Kidney (tissue), 14 donors: ENCODE data around the gene ACO2. TPM values are rescaled to one million over a fixed set of nuclear protein-coding genes. Genes with fewer than 3 reads are reported as not detected.
A peak's percentile ranks its signal among the peaks of the same experiment; 100 is the strongest.

Source experiments
- DNase-seq, 5 donors: peaks; one replicate each; pipeline ENCODE4 v3.0.0-alpha.2; 2013 to 2020
- FAIRE-seq: peaks from 2 replicates; lab custom pipeline; 2012; peaks lifted over from hg19 to GRCh38; lab: Jason Lieb, UNC
- H3K27ac ChIP-seq, 2 donors: one replicate each; pipeline ENCODE4 v1.7.0; 2013; ENCODE audit warnings: low read depth in 2 of 2, low read length in 2 of 2, inconsistent platforms in 1 of 2
- H3K27me3 ChIP-seq: one replicate; pipeline ENCODE4 v1.7.1; 2013; ENCODE audit warnings: low read length, inconsistent platforms; ENCODE audit not compliant: control insufficient read depth, insufficient read depth
- H3K36me3 ChIP-seq, 3 donors: one replicate each; pipeline versions ENCODE4 v1.7.0 to v1.7.1; 2013; ENCODE audit warnings: low read length in 3 of 3, control low read depth in 1 of 3, inconsistent platforms in 1 of 3; ENCODE audit not compliant: insufficient read depth in 3 of 3, control insufficient read depth in 2 of 3
- H3K4me1 ChIP-seq, 3 donors: one replicate each; pipeline versions ENCODE4 v1.7.0 to v1.7.1; 2013; ENCODE audit warnings: low read length in 3 of 3, inconsistent platforms in 1 of 3, low read depth in 1 of 3; ENCODE audit not compliant: control insufficient read depth in 2 of 3, insufficient read depth in 2 of 3
- H3K4me3 ChIP-seq, 3 donors: one replicate each; pipeline versions ENCODE4 v1.7.0 to v1.8.1; 2013; ENCODE audit warnings: low read length in 3 of 3, control low read depth in 1 of 3, inconsistent platforms in 1 of 3
- H3K9ac ChIP-seq, 3 donors: one replicate each; pipeline versions ENCODE4 v1.7.0 to v1.7.1; 2013; ENCODE audit warnings: low read length in 3 of 3, control low read depth in 1 of 3, inconsistent platforms in 1 of 3
- H3K9me3 ChIP-seq, 3 donors: one replicate each; pipeline versions ENCODE4 v1.7.0 to v1.7.1; 2013; ENCODE audit warnings: low read length in 3 of 3, control low read depth in 1 of 3, inconsistent platforms in 1 of 3; ENCODE audit not compliant: control insufficient read depth in 2 of 3, insufficient read depth in 1 of 3
- intact Hi-C: fragments of 100-400 bp; cut with DNase I; formaldehyde crosslinking; loops from one replicate; pipeline ENCODE4 v1.11.1; 2022
- polyA plus RNA-seq: library from polyadenylated mRNA; stranded (reverse); fragments of 350-450 nt; fragmentation: Illumina TruSeq; extraction: RNeasy Lipid Tissue Mini Kit (QIAGEN cat#74804); gene quantifications from one replicate; pipeline ENCODE4 v1.2.3, GENCODE V29; 2014; ENCODE audit warnings: low read depth, low replicate concordance; ENCODE audit not compliant: insufficient read depth
- total RNA-seq: library from RNA; stranded (reverse); fragmentation: NEBNext Ultra II Directional; extraction: Animal tissue kit (Norgen Biotek cat#: 25700); gene quantifications from one replicate; pipeline ENCODE4 v1.2.1, GENCODE V29; 2021
- TF ChIP-seq, protein P1 (sequence below): IDR thresholded peaks from 3 replicates; pipeline ENCODE4 v1.5.1; 2012; ENCODE audit warnings: mild to moderate bottlenecking, moderate library complexity, borderline replicate concordance; ENCODE audit not compliant: insufficient read depth; ENCODE audit errors: extremely low read depth
- donor health status: control.
- donor health status: control.
- donor health status: control.
- donor health status: control.
- donor health status: control.
- donor health status: DM: yes; HTN: yes; CAD: no.
- donor health status: Normal renal cell carcinoma (clear cell type).

Gene ACO2
- total and polyA plus RNA-seq, 2 donors from 2014 or later: 119 to 262 TPM

GRCh38 chr22:41522813-41523212, 53.9 kb downstream of the ACO2 start:
- TF ChIP-seq, protein P1, sequence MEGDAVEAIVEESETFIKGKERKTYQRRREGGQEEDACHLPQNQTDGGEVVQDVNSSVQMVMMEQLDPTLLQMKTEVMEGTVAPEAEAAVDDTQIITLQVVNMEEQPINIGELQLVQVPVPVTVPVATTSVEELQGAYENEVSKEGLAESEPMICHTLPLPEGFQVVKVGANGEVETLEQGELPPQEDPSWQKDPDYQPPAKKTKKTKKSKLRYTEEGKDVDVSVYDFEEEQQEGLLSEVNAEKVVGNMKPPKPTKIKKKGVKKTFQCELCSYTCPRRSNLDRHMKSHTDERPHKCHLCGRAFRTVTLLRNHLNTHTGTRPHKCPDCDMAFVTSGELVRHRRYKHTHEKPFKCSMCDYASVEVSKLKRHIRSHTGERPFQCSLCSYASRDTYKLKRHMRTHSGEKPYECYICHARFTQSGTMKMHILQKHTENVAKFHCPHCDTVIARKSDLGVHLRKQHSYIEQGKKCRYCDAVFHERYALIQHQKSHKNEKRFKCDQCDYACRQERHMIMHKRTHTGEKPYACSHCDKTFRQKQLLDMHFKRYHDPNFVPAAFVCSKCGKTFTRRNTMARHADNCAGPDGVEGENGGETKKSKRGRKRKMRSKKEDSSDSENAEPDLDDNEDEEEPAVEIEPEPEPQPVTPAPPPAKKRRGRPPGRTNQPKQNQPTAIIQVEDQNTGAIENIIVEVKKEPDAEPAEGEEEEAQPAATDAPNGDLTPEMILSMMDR: no peak
- no peaks in the 10 kb centered on the region for H3K27me3 ChIP-seq
- no peak for DNase-seq
- no peak overlapping the region for H3K27ac ChIP-seq
- FAIRE-seq: no peak
- intact Hi-C loops: no loop called here
- peaks cover 0 to 78% (median 34%) of the 10 kb centered on the region in 3 donors for H3K36me3 ChIP-seq
- no peak overlapping the region for H3K4me3 ChIP-seq
- H3K9me3 ChIP-seq: no peaks in the 10 kb centered on the region
- no peak overlapping the region for H3K9ac ChIP-seq
- peaks cover 0 to 26% (median 17%) of the 10 kb centered on the region in 3 donors for H3K4me1 ChIP-seq

- Histone ChIP-seq H3K27me3 (no peaks in the 10 kb centered on the region), H3K4me3 (no peak overlapping the region), H3K4me1 (peaks cover 0 to 24% (median 17%) of the 10 kb centered on the region in 3 donors), H3K9me3 (no peaks in the 10 kb centered on the region), H3K9ac (peak overlapping the region in 1 of 3 donors; percentile 19), H3K36me3 (peaks cover 0 to 79% (median 36%) of the 10 kb centered on the region in 3 donors), H3K27ac (peak overlapping the region; percentile 69 to 84)
- intact Hi-C loops: no loop called here
- DNase-seq: peak in 1 of 5 donors; percentile 81
- FAIRE-seq: no peak
- TF ChIP-seq, protein P1: no peak
Observed at GRCh38 chr22:41523464-41524221, 54.7 kb downstream of the ACO2 start.

- Histone ChIP-seq H3K27me3 (no peaks in the 10 kb centered on the region), H3K4me1 (peaks cover 0 to 24% (median 17%) of the 10 kb centered on the region in 3 donors), H3K36me3 (peaks cover 0 to 79% (median 38%) of the 10 kb centered on the region in 3 donors), H3K4me3 (no peak overlapping the region), H3K9me3 (no peaks in the 10 kb centered on the region), H3K27ac (peak overlapping the region; percentile 69 to 84), H3K9ac (no peak overlapping the region)
- TF ChIP-seq, protein P1: no peak
- no peak for FAIRE-seq
- intact Hi-C loops: no loop called here
- peak in 1 of 5 donors; percentile 86 for DNase-seq
Observed at GRCh38 chr22:41524251-41524661, 55.3 kb downstream of the ACO2 start.
